ENCODE measurements around the gene HOXC9. TPM values are rescaled to one million over a fixed set of nuclear protein-coding genes. Genes with fewer than 3 reads are reported as not detected.

HOXC9 gene
- total RNA-seq, 1 donor from 2014 or later: not detected

DNA sequence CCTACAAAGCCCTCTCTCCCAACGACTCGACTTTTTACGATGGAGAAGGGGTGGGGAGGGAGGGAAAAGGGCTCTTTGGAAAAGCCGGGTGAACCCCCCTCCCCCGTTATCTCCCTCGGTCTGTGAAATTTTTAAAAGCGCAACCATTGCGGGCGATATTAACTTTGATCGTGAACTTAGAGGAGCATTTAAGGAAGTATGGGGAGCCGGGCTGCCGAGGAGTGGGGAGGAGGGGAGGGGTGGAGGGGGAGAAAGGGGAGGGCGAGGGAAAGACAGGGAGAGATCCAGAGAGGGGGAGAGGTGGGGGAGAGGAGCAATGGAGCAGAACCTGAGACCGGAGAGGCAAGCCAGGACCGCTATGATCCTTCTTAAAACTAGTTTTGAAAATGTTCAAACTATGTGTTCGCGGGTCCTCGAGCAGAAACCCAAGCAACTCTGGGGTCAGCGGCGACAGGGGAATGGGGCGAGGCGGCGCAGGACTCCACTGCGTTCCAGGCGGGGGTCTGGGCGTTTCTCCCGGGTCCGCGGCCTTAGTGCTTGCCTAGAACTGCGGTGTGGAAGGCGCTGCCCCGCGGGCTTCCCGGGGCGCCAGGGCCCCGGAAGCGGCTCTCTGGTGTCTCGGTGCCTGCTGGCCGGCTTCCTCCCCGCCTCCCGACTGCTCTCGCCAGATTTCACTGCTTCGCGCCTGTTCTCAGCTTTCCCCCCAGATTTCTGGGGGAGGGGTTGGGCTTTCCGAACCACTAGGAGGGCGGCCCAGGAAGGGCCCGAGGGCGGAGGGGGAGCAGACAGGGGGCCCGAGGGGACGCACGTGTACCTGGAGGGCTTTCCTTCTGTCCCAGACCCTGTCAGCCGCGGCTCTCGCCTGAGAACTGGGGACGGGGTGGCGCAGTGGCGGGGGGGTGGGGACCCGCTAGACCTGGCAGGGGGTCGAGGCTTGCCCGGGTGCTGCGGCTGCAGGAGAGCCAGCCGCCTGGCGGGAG lies 25.6 kb upstream of the HOXC9 start, which contains the start of gene HOTAIR:
HOTAIR (minus strand) TSS at position 871 of the 980 bp plus-strand sequence.
- DNase-seq (ENCODE audit: missing footprints): no peak
- intact Hi-C loops (cut with DNase I): no loop called here
- no peak for ATAC-seq

DNA sequence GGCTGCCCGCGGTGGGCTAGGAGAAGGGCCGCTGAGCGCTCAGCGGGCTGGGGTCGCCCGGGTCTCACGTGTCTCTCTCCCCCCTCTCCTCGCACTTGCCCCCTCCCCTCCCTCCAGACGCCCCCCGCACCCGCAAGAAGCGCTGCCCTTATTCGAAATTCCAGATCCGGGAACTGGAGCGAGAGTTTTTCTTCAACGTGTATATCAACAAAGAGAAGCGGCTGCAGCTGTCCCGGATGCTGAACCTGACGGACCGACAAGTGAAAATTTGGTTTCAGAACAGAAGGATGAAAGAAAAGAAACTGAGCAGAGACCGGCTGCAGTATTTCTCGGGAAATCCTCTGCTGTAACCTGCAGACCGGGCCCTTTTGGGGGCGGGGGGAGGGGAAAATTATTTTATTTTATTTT lies 24.9 kb upstream of the HOXC9 start:
- intact Hi-C loops (cut with DNase I): no loop called here
- DNase-seq (ENCODE audit: missing footprints) (no peak), ATAC-seq (no peak)

DNA sequence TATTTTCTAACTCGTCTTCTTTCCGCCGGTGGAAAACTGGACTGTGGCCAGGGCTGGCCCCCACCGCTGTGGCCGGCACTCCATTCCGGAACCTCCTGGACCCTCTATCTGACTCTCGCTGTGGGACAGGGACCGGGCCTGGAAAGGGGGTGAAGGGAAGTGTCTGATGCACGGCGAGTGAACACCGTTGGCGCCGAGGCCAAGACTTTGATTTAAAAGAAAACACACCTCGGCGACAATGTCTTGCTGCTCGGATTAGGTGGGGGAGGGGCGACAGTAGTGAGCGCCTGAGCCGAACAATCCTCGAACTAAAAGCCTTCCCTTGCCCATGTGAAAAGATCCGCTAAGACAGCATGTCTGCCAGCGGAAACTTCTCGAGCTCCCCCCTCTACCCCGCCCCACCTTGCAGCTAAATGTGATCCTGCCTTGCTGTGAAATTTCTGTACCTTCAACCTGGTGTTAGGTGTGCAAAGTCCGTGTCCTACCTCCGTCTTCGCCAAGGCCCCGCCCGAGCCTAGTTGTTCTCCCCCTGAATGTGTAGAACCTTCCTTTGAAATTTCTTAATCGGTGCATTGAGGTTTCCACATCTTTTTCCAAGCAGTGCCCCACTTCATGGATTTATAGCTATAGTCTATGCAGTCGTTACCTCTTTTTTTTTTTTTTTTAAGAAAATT lies 24.3 kb upstream of the HOXC9 start:
- no peak for DNase-seq (ENCODE audit: missing footprints)
- ATAC-seq: no peak
- intact Hi-C loops (cut with DNase I): no loop called here

DNA sequence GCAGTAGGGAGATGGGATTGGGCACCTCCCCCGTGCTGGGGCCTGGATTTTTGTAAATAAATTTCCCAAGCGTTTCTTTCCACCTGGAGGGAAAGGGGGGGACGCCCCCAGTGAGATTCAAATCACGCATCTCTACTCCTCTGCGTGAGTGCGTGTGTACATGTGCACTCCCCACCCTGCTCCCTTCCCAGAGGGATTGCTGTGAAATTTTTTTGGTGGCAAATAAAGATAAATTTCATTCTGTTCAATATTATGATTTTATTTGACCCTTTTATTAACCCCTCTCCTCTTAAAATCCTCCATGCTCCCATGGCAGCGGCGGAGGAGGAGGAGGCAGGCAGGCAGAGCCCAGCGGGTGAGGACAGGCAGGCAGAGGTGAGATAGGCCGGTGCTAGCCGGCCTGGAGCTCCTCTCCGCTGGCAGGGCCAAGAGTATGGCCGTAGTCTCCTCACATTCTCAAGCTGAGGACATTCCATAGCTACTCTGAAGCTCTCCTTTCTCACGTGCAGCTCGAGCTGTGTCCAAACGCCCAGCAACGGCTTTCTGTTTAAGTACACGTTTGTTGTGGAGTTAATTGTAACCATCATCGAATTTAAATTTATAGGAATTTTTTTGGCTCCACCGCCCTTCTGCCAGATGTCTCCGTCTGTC lies 23.7 kb upstream of the HOXC9 start:
- intact Hi-C loops (cut with DNase I): no loop called here
- DNase-seq (ENCODE audit: missing footprints) (no peak), ATAC-seq (no peak)

DNA sequence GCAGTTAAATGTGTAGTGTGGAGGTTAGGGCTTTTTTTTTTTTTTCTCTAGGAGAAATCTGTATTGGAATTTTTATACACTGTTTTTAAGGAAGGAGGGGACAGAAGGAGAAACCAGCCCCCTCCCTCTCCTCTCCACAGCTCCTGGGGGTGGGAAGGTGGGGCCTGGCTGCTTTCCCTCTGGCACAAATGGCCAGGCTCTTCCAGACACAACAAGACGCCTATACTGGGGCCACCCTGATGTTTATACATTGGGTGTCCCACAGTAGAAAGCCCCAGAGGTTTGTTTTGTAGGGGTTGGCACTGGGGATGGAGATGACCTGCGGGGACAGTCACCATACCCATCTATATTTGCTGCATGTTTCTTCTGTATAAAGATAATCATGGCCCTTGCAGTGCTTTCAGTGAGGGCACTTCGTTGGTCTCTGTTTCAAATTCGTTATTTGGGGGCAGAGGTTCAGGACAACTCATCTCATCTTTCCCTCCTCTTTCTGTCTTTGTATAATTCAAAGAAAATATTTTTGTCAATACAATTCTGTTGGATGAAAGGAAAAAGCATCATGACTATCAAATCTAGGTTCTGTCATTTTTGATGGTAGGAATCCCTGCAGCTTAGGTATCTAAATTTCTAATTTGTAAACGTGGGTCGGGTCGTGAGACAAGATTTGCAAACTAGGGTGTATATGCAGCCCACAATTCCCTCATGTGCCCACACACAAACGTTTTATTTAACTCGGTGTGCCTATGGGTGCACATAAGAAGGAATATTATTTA lies 23.0 kb upstream of the HOXC9 start:
- intact Hi-C loops (cut with DNase I): no loop called here
- ATAC-seq (no peak), DNase-seq (ENCODE audit: missing footprints) (no peak)

DNA sequence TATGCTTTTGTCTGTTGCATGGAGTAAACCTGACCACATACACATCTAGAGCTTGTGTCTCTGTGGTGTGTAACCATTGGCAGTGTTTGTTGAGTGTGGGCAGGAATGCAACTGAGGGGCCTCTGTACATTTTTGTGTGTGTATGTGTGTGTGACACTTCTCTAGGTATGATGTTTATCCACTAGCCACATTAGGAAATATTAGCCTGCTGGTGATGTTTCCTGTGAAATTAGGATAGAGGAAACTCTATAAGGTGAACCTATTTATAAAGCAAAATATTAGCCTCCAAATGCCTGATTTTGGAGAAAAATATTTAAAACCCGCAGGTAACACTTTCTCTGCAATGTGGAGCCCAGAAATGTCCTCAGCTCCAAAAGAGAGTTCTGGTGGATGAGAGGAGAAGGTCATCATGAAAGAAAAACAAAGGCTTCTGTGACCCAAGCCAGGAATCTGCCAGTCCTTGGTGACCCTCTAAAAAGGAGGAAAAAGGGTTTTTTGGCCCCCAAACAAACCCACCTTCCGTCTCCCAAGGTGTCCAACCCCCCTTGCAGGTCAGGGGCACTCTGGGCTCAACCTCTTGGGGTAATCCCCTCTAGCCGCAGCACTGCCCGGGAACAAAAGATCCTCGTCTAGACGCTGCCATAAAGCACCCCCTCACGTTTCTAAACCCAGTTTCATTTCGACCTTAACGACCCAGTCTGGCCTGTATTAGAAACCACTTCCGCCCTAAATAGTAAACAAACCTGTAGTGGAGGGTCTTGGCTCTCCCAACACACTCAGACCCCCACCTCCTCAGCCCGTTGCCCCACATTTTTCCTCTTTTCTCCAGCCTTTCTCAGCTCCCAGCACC lies 22.1 kb upstream of the HOXC9 start:
- no peak for DNase-seq (ENCODE audit: missing footprints)
- ATAC-seq: no peak
- intact Hi-C loops (cut with DNase I): no loop called here

DNA sequence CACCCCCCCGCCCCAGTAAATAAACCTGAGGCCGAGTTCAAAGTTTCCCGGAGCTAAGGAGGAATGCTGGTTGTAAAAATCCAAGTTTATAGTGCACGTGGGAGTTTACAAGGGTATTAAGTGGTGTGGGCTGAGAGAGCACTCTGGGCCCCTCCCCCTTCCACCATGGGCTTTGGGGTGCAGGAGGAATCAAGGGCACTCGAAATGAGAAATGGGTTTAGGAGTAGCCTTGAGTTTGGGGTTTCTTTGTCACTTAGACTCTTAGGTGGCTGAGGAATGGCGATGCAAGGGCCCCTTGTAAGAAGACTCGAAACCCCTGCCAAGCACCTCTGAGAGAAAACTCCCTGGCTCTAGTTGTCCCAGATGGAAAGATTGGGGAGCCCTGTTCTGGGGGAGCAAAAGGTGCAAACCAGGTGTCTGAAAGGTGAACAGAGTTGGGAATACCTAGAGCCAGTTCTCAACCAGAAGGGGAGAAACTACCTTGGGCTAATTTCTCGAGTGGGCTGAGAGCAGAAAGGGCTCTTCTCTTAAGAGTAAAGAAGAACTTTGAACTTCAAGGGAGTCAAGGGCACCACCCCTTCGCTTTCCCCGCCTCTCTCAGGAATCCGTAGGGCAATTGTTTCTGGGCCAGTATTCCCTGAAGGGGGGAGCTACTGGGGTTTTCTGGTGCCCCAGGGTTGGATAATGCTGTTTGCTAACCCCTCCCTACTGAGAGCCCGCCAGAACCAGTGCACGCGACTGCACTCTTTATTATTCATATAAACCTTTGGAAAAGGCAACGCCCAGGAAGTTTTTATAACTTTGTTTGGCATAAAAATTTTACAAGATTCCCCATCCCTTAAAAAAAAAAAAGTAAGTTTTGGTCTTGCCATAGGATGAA lies 21.2 kb upstream of the HOXC9 start:
- ATAC-seq (no peak), DNase-seq (ENCODE audit: missing footprints) (no peak)
- intact Hi-C loops (cut with DNase I): no loop called here

DNA sequence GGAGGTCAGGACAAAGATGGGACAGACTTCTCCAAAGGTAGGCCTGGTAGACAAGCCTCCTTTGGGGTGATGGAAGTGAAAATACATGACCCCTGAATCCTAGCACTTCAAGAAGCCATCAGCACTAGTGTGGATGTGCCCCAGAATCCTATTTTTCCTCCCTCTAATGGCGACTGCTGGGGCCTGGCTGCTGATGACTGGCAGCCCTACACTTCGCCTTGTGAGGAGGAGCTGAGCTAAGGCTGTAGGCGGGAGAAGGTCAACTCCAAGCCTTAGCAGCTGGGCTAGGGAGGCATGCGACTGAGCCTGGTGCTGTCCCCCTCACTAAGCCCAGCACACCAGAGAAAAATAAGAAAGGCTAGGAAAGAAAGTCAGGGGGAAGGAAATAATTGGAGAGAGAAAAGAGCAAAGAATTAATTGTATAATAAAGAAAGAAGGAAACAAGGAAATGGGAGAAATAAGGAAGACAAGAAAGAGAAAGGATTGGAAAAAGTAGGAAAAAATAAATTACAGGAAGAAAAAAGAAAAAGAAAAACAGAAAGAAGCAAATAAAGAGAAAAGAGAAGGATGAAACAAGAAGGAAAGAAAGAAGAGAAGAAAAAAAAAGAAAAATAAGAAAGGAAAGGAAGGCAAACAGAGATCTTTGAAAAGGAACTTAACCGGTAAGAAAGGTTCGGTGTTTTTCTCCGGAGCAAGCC lies 19.7 kb upstream of the HOXC9 start:
- intact Hi-C loops (cut with DNase I): no loop called here
- ATAC-seq (no peak), DNase-seq (ENCODE audit: missing footprints) (no peak)

DNA sequence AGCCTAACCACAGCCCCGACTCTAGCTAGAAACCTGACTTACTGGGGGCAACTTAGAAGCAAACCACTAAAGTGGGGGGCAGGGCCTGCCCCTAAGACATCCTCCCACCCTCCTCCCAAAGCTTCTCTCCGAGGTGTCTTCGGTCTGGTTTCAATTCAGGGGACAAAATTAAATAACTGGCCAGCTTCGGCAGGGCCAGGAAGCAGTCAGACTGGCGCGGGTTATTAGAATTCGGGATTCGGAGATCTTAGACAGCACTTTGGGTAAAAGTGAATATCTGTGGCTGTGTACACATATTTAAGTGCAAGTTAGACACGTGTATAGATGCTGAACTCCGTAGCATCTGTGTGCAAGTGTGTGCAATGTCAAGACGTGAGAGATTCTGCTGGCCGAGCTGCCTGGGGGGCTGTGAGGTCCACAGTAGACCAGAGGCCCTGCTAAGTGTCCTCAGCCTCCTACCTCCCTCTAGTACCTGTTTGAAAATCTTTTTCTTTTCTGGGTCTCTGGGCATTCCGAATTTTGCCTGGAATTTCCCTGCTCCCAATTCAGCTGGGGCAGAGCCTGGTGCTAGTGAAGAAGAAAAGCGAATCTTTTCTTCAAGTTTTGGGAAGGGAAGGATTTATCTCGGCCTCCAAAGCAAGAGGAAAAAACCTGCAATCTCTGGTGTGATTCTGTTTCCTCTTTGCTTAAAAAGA lies 19.0 kb upstream of the HOXC9 start:
- ATAC-seq (no peak), DNase-seq (ENCODE audit: missing footprints) (no peak)
- intact Hi-C loops (cut with DNase I): no loop called here

DNA sequence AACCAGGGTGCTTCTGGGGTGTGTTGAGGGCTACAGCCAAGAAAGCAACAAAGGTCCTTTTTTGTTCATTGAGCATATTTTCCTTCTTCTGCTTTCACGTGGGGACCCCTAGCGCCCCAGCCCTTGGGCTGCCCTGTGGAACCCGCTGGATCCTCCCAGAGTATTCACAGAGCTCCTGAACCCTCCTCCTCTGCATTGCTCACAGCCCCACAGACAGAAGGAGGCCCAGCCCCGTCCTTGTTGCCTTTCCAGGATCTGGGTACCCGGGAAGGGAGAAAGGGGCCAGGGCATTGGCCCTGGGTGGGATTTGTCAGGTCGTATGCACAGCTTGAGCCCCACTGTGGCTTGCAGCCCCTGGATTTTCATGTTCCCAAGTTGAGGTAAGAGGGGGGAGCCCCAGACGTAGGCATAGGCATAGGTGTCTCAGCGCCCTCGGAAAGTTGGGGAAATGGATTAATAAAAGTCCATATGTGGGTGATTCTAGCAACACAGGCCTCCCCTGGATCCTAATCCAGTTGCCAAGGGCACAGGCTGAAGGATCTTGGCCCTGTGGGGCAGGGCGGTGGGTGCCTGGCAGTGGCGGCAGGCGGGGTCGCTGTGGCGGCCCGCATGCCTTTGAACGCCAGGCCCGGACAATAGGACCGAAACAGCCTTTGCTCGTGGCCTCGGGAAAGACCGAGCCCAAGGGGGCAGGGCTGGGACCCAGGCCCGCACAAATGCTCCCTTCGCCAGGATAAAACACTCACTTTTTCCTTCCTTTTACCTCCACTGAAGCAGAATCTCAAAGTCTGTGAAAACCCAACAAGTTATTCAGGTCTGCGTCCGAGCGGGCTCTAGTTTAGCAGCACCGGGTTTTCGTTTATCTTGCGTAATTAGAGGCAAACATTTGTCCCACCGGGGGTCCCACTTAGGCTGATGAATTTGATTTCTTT lies 18.1 kb upstream of the HOXC9 start:
- intact Hi-C loops (cut with DNase I): no loop called here
- no peak for DNase-seq (ENCODE audit: missing footprints)
- ATAC-seq: no peak

DNA sequence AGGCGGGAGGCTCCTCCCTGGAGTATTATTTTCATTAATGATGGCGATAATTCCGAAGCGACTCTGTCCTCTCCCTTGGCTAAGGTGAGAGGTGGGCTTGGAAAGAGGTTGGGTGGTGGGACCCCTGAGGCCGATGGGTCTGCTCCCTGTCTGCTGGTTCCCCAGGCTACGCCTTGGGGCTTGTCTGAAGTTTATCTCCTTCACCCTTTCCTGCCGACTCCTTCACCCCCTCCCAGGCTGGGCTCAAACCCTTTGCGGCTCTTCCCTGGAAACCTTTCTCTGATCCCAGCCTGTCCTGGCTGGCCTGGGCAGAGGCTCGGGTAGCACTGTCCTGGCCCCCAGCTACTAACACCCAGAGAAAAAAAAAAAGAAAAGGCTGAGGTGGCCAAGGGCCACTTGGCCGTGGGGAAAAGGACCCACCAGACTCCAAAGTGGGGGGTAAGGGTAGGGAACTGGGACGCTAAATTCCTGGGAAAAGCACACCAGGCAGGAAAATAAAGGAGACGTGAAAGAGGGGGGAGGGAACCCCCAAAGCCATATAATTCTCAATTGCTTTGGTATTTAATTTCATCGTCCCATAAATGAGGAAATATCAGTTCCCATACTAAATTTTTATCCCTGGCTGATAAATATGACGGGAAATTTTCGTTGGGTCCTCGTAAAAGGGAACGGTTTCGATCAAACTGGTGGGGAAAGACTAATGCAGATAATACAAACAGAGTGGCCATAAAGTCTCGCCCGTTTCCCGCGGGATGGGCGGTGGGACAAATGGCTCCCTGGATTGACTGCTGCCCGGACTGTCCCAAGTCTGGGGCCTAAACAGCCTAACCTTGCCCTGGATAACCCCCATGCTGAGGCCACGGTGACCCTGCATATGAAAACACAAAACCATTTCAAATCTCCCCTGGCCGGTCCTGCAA lies 17.1 kb upstream of the HOXC9 start:
- DNase-seq (ENCODE audit: missing footprints) (no peak), ATAC-seq (no peak)
- intact Hi-C loops (cut with DNase I): no loop called here

DNA sequence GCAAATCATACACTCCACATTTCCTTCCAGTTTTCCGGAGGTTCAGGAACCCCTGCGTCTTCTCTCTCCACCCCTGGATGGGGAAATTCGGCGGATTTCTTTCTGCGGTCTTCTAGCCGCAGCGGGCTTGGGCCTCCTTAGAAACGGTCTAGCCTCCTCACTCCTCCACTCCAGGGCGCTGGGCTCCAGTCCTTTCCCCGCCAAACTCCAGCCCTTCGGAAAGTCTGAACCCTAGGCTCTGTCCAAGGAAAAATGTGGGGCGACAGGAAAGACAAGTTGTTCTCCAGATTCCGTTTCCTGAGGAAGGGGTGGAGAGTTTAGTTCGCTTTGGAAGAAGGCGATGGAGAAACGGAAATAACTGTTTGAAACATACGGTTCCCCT lies 16.4 kb upstream of the HOXC9 start:
- intact Hi-C loops (cut with DNase I): no loop called here
- DNase-seq (ENCODE audit: missing footprints): no peak
- ATAC-seq: no peak

DNA sequence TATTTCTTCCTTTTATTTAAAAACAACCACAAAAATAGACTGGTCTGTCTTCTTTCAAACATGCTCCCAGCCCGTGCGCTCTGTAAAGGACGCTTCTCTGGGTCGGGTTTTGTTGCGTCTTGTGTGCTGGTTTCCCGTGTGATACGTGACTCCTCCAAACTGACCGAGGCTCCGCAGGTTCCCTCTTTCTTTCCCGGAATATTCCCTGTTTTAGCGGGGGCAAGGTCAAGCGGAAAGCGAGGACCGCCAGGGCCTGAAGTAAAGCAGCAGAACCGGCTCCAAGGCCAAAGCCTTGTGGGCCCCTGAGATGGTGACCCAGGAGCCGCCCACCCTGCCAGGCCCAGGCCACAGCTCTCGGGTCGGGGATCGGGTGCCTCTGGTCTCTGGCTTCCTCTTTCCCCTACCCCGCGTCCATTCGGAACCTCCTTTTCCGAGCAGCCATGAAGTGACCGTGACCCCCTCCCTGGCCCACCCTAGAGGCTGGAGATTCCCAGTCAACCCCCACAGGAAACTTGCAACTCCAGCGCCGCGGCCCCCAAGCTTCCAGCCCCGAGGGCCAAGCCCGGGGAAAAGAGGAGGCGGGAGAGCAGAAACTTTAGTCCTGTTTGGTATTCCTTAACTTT lies 15.9 kb upstream of the HOXC9 start:
- DNase-seq (ENCODE audit: missing footprints): no peak
- intact Hi-C loops (cut with DNase I): no loop called here
- ATAC-seq: no peak

All from Right ventricle myocardium inferior (tissue), 1 donor.